HG02885 (cell line): Measurements from ENCODE around the gene SYNDIG1.

Experiments
- ATAC-seq: cut with Tn5 transposase; IDR thresholded peaks from one replicate; pipeline ENCODE4 v1.9.1; 2021; ENCODE audit warnings: mild to moderate bottlenecking; ENCODE audit not compliant: unreplicated experiment, poor library complexity

Gene SYNDIG1

GRCh38 chr20:24699321-24700165 is 230.1 kb downstream of the SYNDIG1 start:
- ATAC-seq: no peak

- ATAC-seq: no peak
Measured at GRCh38 chr20:24700166-24700860, 230.9 kb downstream of the SYNDIG1 start.

GRCh38 chr20:24701027-24701426 is 231.6 kb downstream of the SYNDIG1 start:
- no peak for ATAC-seq

- no peak for ATAC-seq
Measured at GRCh38 chr20:24701668-24702067, 232.2 kb downstream of the SYNDIG1 start.

GRCh38 chr20:24702501-24703283 is 233.3 kb downstream of the SYNDIG1 start:
- no peak for ATAC-seq

GRCh38 chr20:24703284-24703610 is 233.8 kb downstream of the SYNDIG1 start:
- no peak for ATAC-seq

- ATAC-seq: no peak
Measured at GRCh38 chr20:24704899-24705298, 235.5 kb downstream of the SYNDIG1 start.

- ATAC-seq: no peak
Measured at GRCh38 chr20:24705486-24705885, 236.1 kb downstream of the SYNDIG1 start.

GRCh38 chr20:24708411-24709295 is 239.2 kb downstream of the SYNDIG1 start:
- ATAC-seq: no peak
